Measurements from ENCODE around the gene AMH. TPM values are rescaled to one million over a fixed set of nuclear protein-coding genes. Genes with fewer than 3 reads are reported as not detected.
A peak's percentile ranks its signal among the peaks of the same experiment; 100 is the strongest.

Gene AMH
- polyA plus RNA-seq, 3 donors: 0.12 TPM; not detected in 2

DNA sequence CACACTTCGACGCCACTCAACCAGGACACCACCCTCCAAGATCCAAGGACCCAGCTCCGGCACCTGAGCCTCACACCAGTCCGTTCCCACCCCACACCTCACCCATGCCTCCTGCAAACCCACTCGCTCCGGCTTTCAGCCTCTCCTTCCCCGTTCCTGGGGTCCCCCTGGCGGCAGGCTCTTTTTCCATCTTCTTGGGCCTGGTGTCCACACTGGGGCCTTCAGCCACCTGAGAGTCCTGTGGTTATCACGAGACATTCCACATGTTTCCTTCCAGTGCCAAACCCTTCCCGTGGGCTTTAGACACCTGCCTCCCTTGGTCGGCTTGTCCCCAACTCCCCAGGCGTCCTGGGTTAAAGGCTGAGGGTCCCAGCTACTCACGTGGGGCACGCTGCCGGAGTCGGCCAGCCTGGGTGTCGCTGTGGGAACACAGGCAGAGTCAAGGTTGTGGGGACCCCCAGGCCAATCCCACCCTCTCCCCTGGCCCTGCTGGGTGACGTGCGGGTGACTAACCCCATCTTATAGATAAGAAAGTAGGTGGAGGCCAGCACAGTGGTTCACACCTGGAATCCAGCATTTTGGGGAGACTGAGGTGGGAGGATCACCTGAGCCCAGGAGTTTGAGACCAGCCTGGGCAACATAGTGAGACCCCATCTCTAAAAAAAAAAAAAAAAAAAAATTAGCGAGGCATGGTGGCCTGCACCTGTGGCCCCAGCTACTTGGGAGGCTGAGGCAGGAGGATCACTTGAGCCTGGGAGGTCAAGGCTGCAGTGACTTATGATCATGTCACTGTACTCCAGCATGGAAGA is 5.1 kb downstream of the AMH start:
- 70% methylated on average over 12 of the region's 20 CpGs for whole genome bisulfite sequencing (ENCODE audit: insufficient coverage)
- peaks cover 38 to 68% (median 48%) of the 10 kb centered on the region in 3 donors for H3K27me3 Mint-ChIP-seq (ENCODE audit: low read depth in 3 of 3)
- TF ChIP-seq CTCF (IDR thresholded peaks at IDR 0.05): no peak
- H3K79me2 ChIP-seq (ENCODE audit: insufficient read depth, low read length): no peaks in the 10 kb centered on the region
- peaks cover 18 to 44% of the 10 kb centered on the region in 2 donors for H3K27me3 ChIP-seq (ENCODE audit: control insufficient read depth in 2 of 2, insufficient read depth in 2 of 2, low read length in 2 of 2)
- H3K9ac ChIP-seq (ENCODE audit: insufficient read depth, low read length, poor library complexity, severe bottlenecking): no peak overlapping the region
- H2AFZ ChIP-seq (ENCODE audit: insufficient read depth, low read depth, low read length, poor library complexity, severe bottlenecking): peak overlapping the region; percentile 71
- no peak overlapping the region for H3K27ac Mint-ChIP-seq
- no peak for DNase-seq
- intact Hi-C loops (cut with micrococcal nuclease): no loop called here
- H4K20me1 ChIP-seq (ENCODE audit: insufficient read depth, low read length): peaks cover 38% of the 10 kb centered on the region
- H3K27ac ChIP-seq (ENCODE audit: low read depth in 1 of 2, low read length in 2 of 2): no peak overlapping the region
- H3K4me3 ChIP-seq (replicated peaks in 1 of 3; ENCODE audit: low read depth in 2 of 3, low read length in 3 of 3): peak overlapping the region in 1 of 3 experiments; percentile 70
- peaks cover 32 to 42% of the 10 kb centered on the region in 2 donors for H3K4me1 ChIP-seq (ENCODE audit: control insufficient read depth in 1 of 2, insufficient read depth in 2 of 2, low read length in 2 of 2)
- peaks cover 22% of the 10 kb centered on the region for H3K4me1 Mint-ChIP-seq
- peaks cover 0 to 5% (median 0%) of the 10 kb centered on the region in 7 donors for H3K9me3 Mint-ChIP-seq
- peaks cover 0 to 14% of the 10 kb centered on the region in 2 donors for H3K9me3 ChIP-seq (replicated peaks in 1 of 2; ENCODE audit: control insufficient read depth in 1 of 2, insufficient read depth in 1 of 2, low read length in 2 of 2)
- no peaks in the 10 kb centered on the region for H3K36me3 ChIP-seq (replicated peaks in 1 of 2; ENCODE audit: control insufficient read depth in 1 of 2, insufficient read depth in 2 of 2, low read length in 2 of 2)
- peaks cover 0 to 4% of the 10 kb centered on the region in 2 donors for H3K36me3 Mint-ChIP-seq
- peak overlapping the region; percentile 74 for H3K4me2 ChIP-seq (replicated peaks; ENCODE audit: extremely low read depth, low read length, poor library complexity, severe bottlenecking)
- peak overlapping the region; percentile 50 to 86 for H3K4me3 Mint-ChIP-seq

GRCh38 chr19:2255112-2255845 is 6.2 kb downstream of the AMH start:
- peaks cover 14 to 34% of the 10 kb centered on the region in 2 donors for H3K27me3 ChIP-seq (ENCODE audit: control insufficient read depth in 2 of 2, insufficient read depth in 2 of 2, low read length in 2 of 2)
- Mint-ChIP-seq H3K4me1 (peaks cover 24% of the 10 kb centered on the region), H3K4me3 (no peak overlapping the region), H3K27me3 (ENCODE audit: low read depth in 3 of 3) (peaks cover 35 to 62% (median 45%) of the 10 kb centered on the region in 3 donors), H3K36me3 (peaks cover 0 to 4% of the 10 kb centered on the region in 2 donors), H3K9me3 (peaks cover 0 to 5% (median 0%) of the 10 kb centered on the region in 7 donors), H3K27ac (no peak overlapping the region)
- intact Hi-C loops (cut with micrococcal nuclease): no loop called here
- H3K4me1 ChIP-seq (ENCODE audit: control insufficient read depth in 1 of 2, insufficient read depth in 2 of 2, low read length in 2 of 2): peaks cover 25 to 37% of the 10 kb centered on the region in 2 donors
- H3K36me3 ChIP-seq (replicated peaks in 1 of 2; ENCODE audit: control insufficient read depth in 1 of 2, insufficient read depth in 2 of 2, low read length in 2 of 2): no peaks in the 10 kb centered on the region
- H3K4me2 ChIP-seq (replicated peaks; ENCODE audit: extremely low read depth, low read length, poor library complexity, severe bottlenecking): no peak overlapping the region
- H3K27ac ChIP-seq (ENCODE audit: low read depth in 1 of 2, low read length in 2 of 2): no peak overlapping the region
- TF ChIP-seq CTCF (IDR thresholded peaks at IDR 0.05): no peak
- H2AFZ ChIP-seq (ENCODE audit: insufficient read depth, low read depth, low read length, poor library complexity, severe bottlenecking): no peak overlapping the region
- H3K79me2 ChIP-seq (ENCODE audit: insufficient read depth, low read length): no peaks in the 10 kb centered on the region
- no peak overlapping the region for H3K9ac ChIP-seq (ENCODE audit: insufficient read depth, low read length, poor library complexity, severe bottlenecking)
- no peak overlapping the region for H3K4me3 ChIP-seq (replicated peaks in 1 of 3; ENCODE audit: low read depth in 2 of 3, low read length in 3 of 3)
- 95% methylated on average over 16 of the region's 16 CpGs for WGBS (ENCODE audit: insufficient coverage)
- peaks cover 28% of the 10 kb centered on the region for H4K20me1 ChIP-seq (ENCODE audit: insufficient read depth, low read length)
- peaks cover 0 to 10% of the 10 kb centered on the region in 2 donors for H3K9me3 ChIP-seq (replicated peaks in 1 of 2; ENCODE audit: control insufficient read depth in 1 of 2, insufficient read depth in 1 of 2, low read length in 2 of 2)
- DNase-seq: no peak

All from CD14-positive monocyte (primary cell).